MCF 10A (cell line): ENCODE data around the gene MYOM1. TPM values are rescaled to one million over a fixed set of nuclear protein-coding genes. Genes with fewer than 3 reads are reported as not detected.
A peak's percentile ranks its signal among the peaks of the same experiment; 100 is the strongest.

Experiments used
- BruUV-seq: library from RNA; stranded (reverse); fragments of 400-500 nt; replicated peaks from 2 replicates; lab custom pipeline; 2021; lab: Mats Ljungman, UMichigan
- CTCF ChIA-PET: fragments of 300-600 bp; sonication (Branson Sonifier 250); formaldehyde crosslinking; extraction: SDS; loops from one replicate; lab custom pipeline; 2021; ENCODE audit warnings: antibody characterized with exemption, inconsistent platforms; lab: Yijun Ruan, JAX
- POLR2A ChIA-PET: fragments of 300-600, 350-650 bp; sonication (Branson Sonifier 250); formaldehyde crosslinking; extraction: SDS; loops from one replicate; lab custom pipeline; 2020; ENCODE audit warnings: antibody characterized with exemption, inconsistent platforms; lab: Yijun Ruan, JAX
- DNase-seq: peaks from one replicate; pipeline ENCODE4 v3.0.0-alpha.2; 2018; ENCODE audit not compliant: unreplicated experiment
- H3K27ac Mint-ChIP-seq: one replicate; pipeline ENCODE4 v1.8.0; 2022; ENCODE audit warnings: mild to moderate bottlenecking, low read depth, mixed read lengths; ENCODE audit not compliant: unreplicated experiment
- H3K27me3 Mint-ChIP-seq: one replicate; pipeline ENCODE4 v1.8.0; 2022; ENCODE audit warnings: mixed read lengths; ENCODE audit not compliant: insufficient read depth, unreplicated experiment
- H3K36me3 Mint-ChIP-seq: one replicate; pipeline ENCODE4 v1.8.0; 2022; ENCODE audit warnings: mild to moderate bottlenecking, moderate library complexity, mixed read lengths; ENCODE audit not compliant: insufficient read depth, unreplicated experiment
- H3K4me1 Mint-ChIP-seq: one replicate; pipeline ENCODE4 v1.8.0; 2022; ENCODE audit warnings: mixed read lengths; ENCODE audit not compliant: insufficient read depth, unreplicated experiment
- H3K4me3 Mint-ChIP-seq: one replicate; pipeline ENCODE4 v1.8.0; 2022; ENCODE audit warnings: mild to moderate bottlenecking, moderate library complexity, mixed read lengths; ENCODE audit not compliant: unreplicated experiment
- H3K9me3 Mint-ChIP-seq: one replicate; pipeline ENCODE4 v1.8.0; 2022; ENCODE audit warnings: mixed read lengths; ENCODE audit not compliant: unreplicated experiment
- CTCF ChIP-seq: fragments of 200-600 bp; IDR thresholded peaks from one replicate; pipeline ENCODE4 v1.8.0; 2022; ENCODE audit warnings: antibody characterized with exemption, mild to moderate bottlenecking; ENCODE audit not compliant: unreplicated experiment
- intact Hi-C: fragments of 100-400 bp; cut with micrococcal nuclease; formaldehyde crosslinking; loops from 2 replicates; pipeline ENCODE4 v1.14.1; 2022
- total RNA-seq: library from RNA; stranded (reverse); gene quantifications from 2 replicates; pipeline ENCODE4 v1.2.3, GENCODE V29; 2022

MYOM1 gene
- total RNA-seq, 1 experiment from 2014 or later = 0.21 TPM

GRCh38 chr18:3247240-3248061 is 27.7 kb upstream of the MYOM1 start, which contains the start of gene MYL12A:
Gene MYL12A, plus strand, starts transcription at chr18:3247801. Its CDS starts 5,447 bp downstream, at chr18:3253248.
- H3K9me3 Mint-ChIP-seq = no peaks in the 10 kb centered on the region
- ChIA-PET POLR2A (interaction anchor here (0.6 to 9.0 kb wide), 61 partner anchors 9 to 673 kb away, joined by 3 to 250 read pairs (median 5); partner anchors contain the start of genes MYL12B and TGIF1), CTCF (interaction anchor here (0.5 to 6.5 kb wide), 25 partner anchors 9 to 451 kb away, joined by 3 to 103 read pairs (median 4); partner anchors contain the start of gene MYOM1)
- TF ChIP-seq CTCF = no peak
- peaks cover 32% of the 10 kb centered on the region for H3K36me3 Mint-ChIP-seq
- intact Hi-C loops = loop anchor here (2.0 to 5.0 kb wide), 3 partner anchors 185 to 480 kb away; no protein-coding TSS in a partner anchor
- no TSS peak for BruUV-seq
- peak within 1 kb of the TSS; percentile 100 for H3K27ac Mint-ChIP-seq
- peaks cover 22% of the 10 kb centered on the region for H3K4me1 Mint-ChIP-seq
- DNase-seq = peak; percentile 98
- no peaks in the 10 kb centered on the region for H3K27me3 Mint-ChIP-seq
- H3K4me3 Mint-ChIP-seq = peak within 1 kb of the TSS; percentile 86

- POLR2A ChIA-PET = interaction anchor here (0.6 to 9.0 kb wide), 69 partner anchors 10 to 680 kb away, joined by 3 to 250 read pairs (median 5); partner anchors contain the start of genes LPIN2, MYL12B and TGIF1
- Mint-ChIP-seq H3K4me1 (peaks cover 22% of the 10 kb centered on the region), H3K27me3 (no peaks in the 10 kb centered on the region), H3K4me3 (peak overlapping the region; percentile 86), H3K36me3 (peaks cover 28% of the 10 kb centered on the region), H3K27ac (peak overlapping the region; percentile 100), H3K9me3 (no peaks in the 10 kb centered on the region)
- TF ChIP-seq CTCF = no peak
- CTCF ChIA-PET = interaction anchor here (0.6 to 6.5 kb wide), 36 partner anchors 13 to 419 kb away, joined by 3 to 103 read pairs (median 5); partner anchors contain the start of gene MYOM1
- TSS peak; percentile 66 for BruUV-seq
- DNase-seq = peak; percentile 34
- intact Hi-C loops = loop anchor here (1.0 to 5.0 kb wide), 7 partner anchors 93 to 479 kb away; partner anchors contain the start of gene LPIN2
Measured at GRCh38 chr18:3246635-3247239, 27.0 kb upstream of the MYOM1 start.

GRCh38 chr18:3245853-3246634 is 26.3 kb upstream of the MYOM1 start:
- ChIA-PET POLR2A (interaction anchor here (0.6 to 9.0 kb wide), 50 partner anchors 11 to 679 kb away, joined by 3 to 250 read pairs (median 6); partner anchors contain the start of genes LPIN2, MYL12B and TGIF1), CTCF (interaction anchor here (0.6 to 6.5 kb wide), 41 partner anchors 12 to 434 kb away, joined by 3 to 103 read pairs (median 4); partner anchors contain the start of gene MYOM1)
- H3K36me3 Mint-ChIP-seq = peaks cover 22% of the 10 kb centered on the region
- H3K4me1 Mint-ChIP-seq = peaks cover 22% of the 10 kb centered on the region
- peak; percentile 89 for DNase-seq
- no peaks in the 10 kb centered on the region for H3K27me3 Mint-ChIP-seq
- TF ChIP-seq CTCF = peak; percentile 97
- BruUV-seq = no TSS peak
- no peaks in the 10 kb centered on the region for H3K9me3 Mint-ChIP-seq
- peak overlapping the region; percentile 100 for H3K27ac Mint-ChIP-seq
- intact Hi-C loops = loop anchor here (1.0 to 5.0 kb wide), 7 partner anchors 93 to 479 kb away; partner anchors contain the start of gene LPIN2
- peak overlapping the region; percentile 86 for H3K4me3 Mint-ChIP-seq
